Mucosa of stomach (tissue), 1 donor: Measurements from ENCODE around the gene KRT36.

Source experiments
- H3K27me3 ChIP-seq: one replicate; pipeline ENCODE4 v1.7.0; 2013; ENCODE audit warnings: mild to moderate bottlenecking, low read length; ENCODE audit not compliant: control insufficient read depth, insufficient read depth
- H3K36me3 ChIP-seq: one replicate; pipeline ENCODE4 v1.7.0; 2013; ENCODE audit warnings: low read length; ENCODE audit not compliant: control insufficient read depth, insufficient read depth
- H3K4me1 ChIP-seq: one replicate; pipeline ENCODE4 v1.7.0; 2013; ENCODE audit warnings: mild to moderate bottlenecking, low read length; ENCODE audit not compliant: control insufficient read depth, insufficient read depth
- H3K4me3 ChIP-seq: one replicate; pipeline ENCODE4 v1.7.0; 2013; ENCODE audit warnings: low read length
- H3K9ac ChIP-seq: one replicate; pipeline ENCODE4 v1.7.0; 2013; ENCODE audit warnings: mild to moderate bottlenecking, low read length, moderate library complexity
- H3K9me3 ChIP-seq: one replicate; pipeline ENCODE4 v1.7.0; 2013; ENCODE audit warnings: mild to moderate bottlenecking, low read length, moderate library complexity; ENCODE audit not compliant: control insufficient read depth
- donor health status: Pancreatic carcinoma.

KRT36 gene

DNA sequence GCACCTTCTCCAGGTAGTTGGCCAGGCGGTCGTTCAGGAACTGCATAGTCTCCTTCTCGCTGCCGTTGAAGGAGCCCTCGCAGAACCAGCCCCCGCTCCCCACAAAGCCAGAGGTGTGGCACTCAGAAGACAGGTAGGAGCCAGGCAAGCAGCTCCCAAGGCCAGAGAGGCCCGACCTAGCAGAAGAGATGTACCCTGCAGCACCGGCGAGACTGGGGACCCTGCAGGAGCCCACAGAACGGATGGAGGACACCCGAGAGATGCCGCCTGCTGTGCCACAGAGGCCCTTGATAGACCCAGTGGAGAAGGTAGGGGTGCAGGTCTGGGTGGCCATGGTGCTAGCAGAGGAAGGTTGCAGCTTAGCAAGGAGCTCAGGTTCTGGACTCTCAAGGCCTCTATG, at the start of gene KRT36:
Gene KRT36, minus strand, starts transcription at position 380 of the 400 bp plus-strand sequence. Its CDS starts 46 bp downstream, at position 334.
- Histone ChIP-seq H3K36me3 (no peaks in the 10 kb centered on the region), H3K4me1 (peaks cover 17% of the 10 kb centered on the region), H3K9me3 (no peaks in the 10 kb centered on the region), H3K4me3 (no peak within 1 kb of the TSS), H3K9ac (no peak within 1 kb of the TSS), H3K27me3 (peaks cover 17% of the 10 kb centered on the region)

DNA sequence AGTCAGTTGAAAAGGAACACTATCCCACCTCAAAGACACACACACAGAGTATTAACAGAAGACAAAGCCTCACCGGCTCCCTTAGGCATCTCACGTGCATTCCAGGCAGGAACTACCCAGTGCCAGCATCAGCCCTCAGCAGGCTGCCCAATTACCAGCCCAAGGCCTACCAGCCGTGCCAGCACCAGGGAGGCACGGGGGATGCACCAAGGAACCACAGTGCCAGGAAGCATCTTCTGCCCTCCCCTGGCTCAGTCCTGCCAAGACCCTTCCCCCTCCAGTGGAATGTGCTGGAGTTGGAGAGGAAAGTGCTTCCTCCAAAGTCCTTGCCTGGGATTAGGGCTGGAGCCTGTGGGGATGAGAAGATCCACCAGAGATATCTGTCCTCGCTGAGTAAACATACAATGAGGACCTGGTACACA, 49.4 kb upstream of the KRT36 start:
- Histone ChIP-seq H3K4me1 (no peaks in the 10 kb centered on the region), H3K9ac (no peak overlapping the region), H3K36me3 (no peaks in the 10 kb centered on the region), H3K9me3 (no peaks in the 10 kb centered on the region), H3K27me3 (no peaks in the 10 kb centered on the region), H3K4me3 (no peak overlapping the region)

GRCh38 chr17:41538565-41538991, 48.9 kb upstream of the KRT36 start:
- H3K27me3 ChIP-seq: no peaks in the 10 kb centered on the region
- H3K4me1 ChIP-seq: no peaks in the 10 kb centered on the region
- no peak overlapping the region for H3K4me3 ChIP-seq
- H3K9me3 ChIP-seq: no peaks in the 10 kb centered on the region
- no peak overlapping the region for H3K9ac ChIP-seq
- no peaks in the 10 kb centered on the region for H3K36me3 ChIP-seq

GRCh38 chr17:41537990-41538389, 48.3 kb upstream of the KRT36 start:
- Histone ChIP-seq H3K4me3 (no peak overlapping the region), H3K4me1 (no peaks in the 10 kb centered on the region), H3K9me3 (no peaks in the 10 kb centered on the region), H3K27me3 (no peaks in the 10 kb centered on the region), H3K36me3 (no peaks in the 10 kb centered on the region), H3K9ac (no peak overlapping the region)

- Histone ChIP-seq H3K9ac (no peak overlapping the region), H3K4me3 (no peak overlapping the region), H3K4me1 (no peaks in the 10 kb centered on the region), H3K36me3 (no peaks in the 10 kb centered on the region), H3K9me3 (no peaks in the 10 kb centered on the region), H3K27me3 (no peaks in the 10 kb centered on the region)
These were observed 47.9 kb upstream of the KRT36 start for GRCh38 chr17:41537614-41537954.

- Histone ChIP-seq H3K27me3 (no peaks in the 10 kb centered on the region), H3K9ac (no peak overlapping the region), H3K4me1 (no peaks in the 10 kb centered on the region), H3K36me3 (no peaks in the 10 kb centered on the region), H3K4me3 (no peak overlapping the region), H3K9me3 (no peaks in the 10 kb centered on the region)
These were observed 47.3 kb upstream of the KRT36 start for GRCh38 chr17:41536741-41537613.

- Histone ChIP-seq H3K4me1 (peaks cover 2% of the 10 kb centered on the region), H3K27me3 (no peaks in the 10 kb centered on the region), H3K9me3 (no peaks in the 10 kb centered on the region), H3K4me3 (no peak overlapping the region), H3K9ac (no peak overlapping the region), H3K36me3 (no peaks in the 10 kb centered on the region)
These were observed 46.2 kb upstream of the KRT36 start for GRCh38 chr17:41535764-41536481.

- Histone ChIP-seq H3K4me3 (no peak overlapping the region), H3K9me3 (no peaks in the 10 kb centered on the region), H3K4me1 (peaks cover 10% of the 10 kb centered on the region), H3K36me3 (no peaks in the 10 kb centered on the region), H3K27me3 (no peaks in the 10 kb centered on the region), H3K9ac (no peak overlapping the region)
These were observed 45.3 kb upstream of the KRT36 start for GRCh38 chr17:41534899-41535546.

DNA sequence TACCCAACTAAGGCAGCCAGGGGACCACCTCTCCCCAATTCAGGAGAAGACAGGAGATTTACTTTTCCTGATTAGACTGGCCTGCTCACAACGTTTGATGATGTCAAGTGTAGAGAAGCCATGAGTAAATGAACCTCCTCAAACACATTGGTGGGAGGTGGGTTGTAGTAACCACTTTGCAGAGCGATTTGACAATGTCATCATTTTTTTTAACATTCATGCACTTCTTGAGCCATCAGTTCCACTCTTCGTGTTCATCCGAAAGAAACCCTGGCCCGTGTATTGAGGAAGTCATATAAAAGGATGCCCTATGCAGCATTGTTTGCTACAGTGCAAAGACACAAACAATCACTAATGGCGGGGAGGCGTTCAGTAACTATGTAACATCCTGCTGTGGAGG, 43.9 kb upstream of the KRT36 start:
- peaks cover 9% of the 10 kb centered on the region for H3K27me3 ChIP-seq
- H3K9ac ChIP-seq: no peak overlapping the region
- peaks cover 24% of the 10 kb centered on the region for H3K4me1 ChIP-seq
- no peaks in the 10 kb centered on the region for H3K9me3 ChIP-seq
- no peak overlapping the region for H3K4me3 ChIP-seq
- H3K36me3 ChIP-seq: no peaks in the 10 kb centered on the region

- Histone ChIP-seq H3K9me3 (no peaks in the 10 kb centered on the region), H3K4me3 (no peak overlapping the region), H3K27me3 (peaks cover 13% of the 10 kb centered on the region), H3K9ac (no peak overlapping the region), H3K36me3 (no peaks in the 10 kb centered on the region), H3K4me1 (peaks cover 27% of the 10 kb centered on the region)
These were observed 43.3 kb upstream of the KRT36 start for GRCh38 chr17:41532947-41533570.

GRCh38 chr17:41531993-41532392, 42.3 kb upstream of the KRT36 start:
- peaks cover 32% of the 10 kb centered on the region for H3K4me1 ChIP-seq
- no peak overlapping the region for H3K4me3 ChIP-seq
- H3K9ac ChIP-seq: no peak overlapping the region
- H3K27me3 ChIP-seq: peaks cover 23% of the 10 kb centered on the region
- no peaks in the 10 kb centered on the region for H3K9me3 ChIP-seq
- peaks cover 3% of the 10 kb centered on the region for H3K36me3 ChIP-seq
